Measurements from ENCODE around the gene DSG4. TPM values are rescaled to one million over a fixed set of nuclear protein-coding genes. Genes with fewer than 3 reads are reported as not detected.
A peak's percentile ranks its signal among the peaks of the same experiment; 100 is the strongest.

The DSG4 gene
- total RNA-seq, 4 donors from 2014 or later, result not detected

DNA sequence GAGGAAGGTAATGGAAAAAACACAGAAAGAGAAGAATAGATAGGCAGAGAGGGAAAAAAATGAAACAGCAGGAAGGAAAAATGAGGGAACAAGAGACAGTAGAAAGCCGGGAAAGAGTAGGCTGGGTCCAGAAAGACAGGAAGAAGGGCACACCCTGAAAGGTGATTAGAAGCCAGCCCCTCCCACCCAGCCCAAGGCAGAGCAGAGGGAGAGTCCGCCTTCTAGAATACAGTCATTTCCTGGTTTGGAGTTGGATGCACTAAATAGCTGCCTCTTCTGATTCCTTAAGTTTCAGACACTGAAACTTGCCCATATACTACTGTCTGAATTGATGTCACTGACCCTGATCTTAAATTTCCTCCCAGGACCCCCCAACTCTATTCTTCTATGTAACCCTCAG is 53.0 kb downstream of the DSG4 start:
- peak; percentile 65 for DNase-seq
- in situ Hi-C loops (cut with MboI; ENCODE audit: low pct_ligation_motif_present in 1 of 4, low pct_unique_long_range_greater_than_20kb in 1 of 4, low sequenced_read_pairs in 3 of 4) (no loop called here), intact Hi-C loops (cut with DNase I; ENCODE audit: low total_unique reads) (no loop called here)
- Histone ChIP-seq H3K4me1 (peaks cover 0 to 5% (median 2%) of the 10 kb centered on the region in 4 donors), H3K4me3 (no peak overlapping the region), H3K9me3 (peaks cover 0 to 3% of the 10 kb centered on the region in 2 donors), H3K27ac (peak overlapping the region in 2 of 4 donors; percentile 68 to 69), H3K27me3 (no peaks in the 10 kb centered on the region), H3K36me3 (no peaks in the 10 kb centered on the region)
- TF ChIP-seq POLR2A (IDR thresholded peaks at IDR 0.05) (no peak), EP300 (IDR thresholded peaks at IDR 0.05; ENCODE audit: low read depth) (no peak), POLR2AphosphoS5 (IDR thresholded peaks at IDR 0.05) (no peak)
- TF ChIP-seq, protein P1, sequence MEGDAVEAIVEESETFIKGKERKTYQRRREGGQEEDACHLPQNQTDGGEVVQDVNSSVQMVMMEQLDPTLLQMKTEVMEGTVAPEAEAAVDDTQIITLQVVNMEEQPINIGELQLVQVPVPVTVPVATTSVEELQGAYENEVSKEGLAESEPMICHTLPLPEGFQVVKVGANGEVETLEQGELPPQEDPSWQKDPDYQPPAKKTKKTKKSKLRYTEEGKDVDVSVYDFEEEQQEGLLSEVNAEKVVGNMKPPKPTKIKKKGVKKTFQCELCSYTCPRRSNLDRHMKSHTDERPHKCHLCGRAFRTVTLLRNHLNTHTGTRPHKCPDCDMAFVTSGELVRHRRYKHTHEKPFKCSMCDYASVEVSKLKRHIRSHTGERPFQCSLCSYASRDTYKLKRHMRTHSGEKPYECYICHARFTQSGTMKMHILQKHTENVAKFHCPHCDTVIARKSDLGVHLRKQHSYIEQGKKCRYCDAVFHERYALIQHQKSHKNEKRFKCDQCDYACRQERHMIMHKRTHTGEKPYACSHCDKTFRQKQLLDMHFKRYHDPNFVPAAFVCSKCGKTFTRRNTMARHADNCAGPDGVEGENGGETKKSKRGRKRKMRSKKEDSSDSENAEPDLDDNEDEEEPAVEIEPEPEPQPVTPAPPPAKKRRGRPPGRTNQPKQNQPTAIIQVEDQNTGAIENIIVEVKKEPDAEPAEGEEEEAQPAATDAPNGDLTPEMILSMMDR (IDR thresholded peaks at IDR 0.05), result no peak
- 31 to 44% methylated on average over 2 of the region's 2 CpGs for WGBS, 2 donors (ENCODE audit: low coverage in 1 of 2)

DNA sequence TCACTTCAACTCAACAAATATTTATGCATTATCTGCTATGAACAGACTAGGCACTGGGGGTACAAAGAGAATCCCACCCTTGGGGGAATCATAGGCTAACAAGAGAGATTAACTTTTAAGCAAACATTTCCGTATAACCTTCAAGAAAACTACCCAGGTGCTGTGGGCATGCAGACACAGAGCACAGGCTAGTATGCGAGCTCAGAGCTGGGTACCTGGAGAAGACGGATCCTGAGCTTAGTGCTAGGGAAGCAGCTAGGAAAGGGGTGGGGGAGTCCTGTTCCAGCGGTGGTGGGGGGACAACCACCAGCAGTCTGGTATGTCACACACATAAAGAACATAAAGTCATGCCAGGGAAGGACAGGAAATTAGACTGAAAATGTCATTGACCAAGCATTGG is 53.5 kb downstream of the DSG4 start:
- intact Hi-C loops (cut with DNase I; ENCODE audit: low total_unique reads) (no loop called here), in situ Hi-C loops (cut with MboI; ENCODE audit: low pct_ligation_motif_present in 1 of 4, low pct_unique_long_range_greater_than_20kb in 1 of 4, low sequenced_read_pairs in 3 of 4) (no loop called here)
- TF ChIP-seq EP300 (IDR thresholded peaks at IDR 0.05; ENCODE audit: low read depth), result no peak
- TF ChIP-seq, protein P1 (IDR thresholded peaks at IDR 0.05), result no peak
- TF ChIP-seq POLR2AphosphoS5 (IDR thresholded peaks at IDR 0.05), result no peak
- TF ChIP-seq POLR2A (IDR thresholded peaks at IDR 0.05), result no peak
- H3K27ac ChIP-seq, result peak overlapping the region in 2 of 4 donors; percentile 68 to 69
- H3K4me1 ChIP-seq, result peaks cover 0 to 5% (median 1%) of the 10 kb centered on the region in 4 donors
- WGBS, 2 donors (ENCODE audit: low coverage in 1 of 2), result 71 to 100% methylated on average over 1 to 4 of the region's 4 CpGs
- peaks cover 0 to 3% of the 10 kb centered on the region in 2 donors for H3K9me3 ChIP-seq
- H3K36me3 ChIP-seq, result no peaks in the 10 kb centered on the region
- H3K4me3 ChIP-seq, result no peak overlapping the region
- DNase-seq, result no peak
- H3K27me3 ChIP-seq, result no peaks in the 10 kb centered on the region

DNA sequence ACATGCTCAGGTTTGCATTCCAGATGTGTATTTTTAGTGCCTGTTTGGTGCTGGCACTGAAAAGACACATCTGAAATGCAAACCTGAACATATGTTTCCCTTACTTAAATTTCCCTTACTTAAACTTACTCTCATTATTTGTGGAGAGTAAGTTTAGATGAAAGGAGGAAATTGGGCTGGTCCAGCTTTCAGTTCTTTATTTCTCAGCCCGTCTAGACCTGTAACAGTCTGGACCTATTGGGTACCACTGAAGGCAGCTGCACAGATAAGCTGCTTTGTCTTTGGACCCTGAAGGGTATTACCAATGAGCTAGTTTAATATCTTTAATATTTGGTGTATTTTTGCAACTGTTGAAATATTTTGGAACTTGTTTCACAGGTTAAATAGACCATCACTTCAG is 54.0 kb downstream of the DSG4 start:
- Histone ChIP-seq H3K4me3 (no peak overlapping the region), H3K36me3 (no peaks in the 10 kb centered on the region), H3K27ac (no peak overlapping the region), H3K27me3 (no peaks in the 10 kb centered on the region), H3K4me1 (peaks cover 0 to 5% (median 0%) of the 10 kb centered on the region in 4 donors), H3K9me3 (peaks cover 0 to 3% of the 10 kb centered on the region in 2 donors)
- in situ Hi-C loops (cut with MboI; ENCODE audit: low pct_ligation_motif_present in 1 of 4, low pct_unique_long_range_greater_than_20kb in 1 of 4, low sequenced_read_pairs in 3 of 4) (no loop called here), intact Hi-C loops (cut with DNase I; ENCODE audit: low total_unique reads) (no loop called here)
- TF ChIP-seq POLR2A (IDR thresholded peaks at IDR 0.05), result no peak
- no peak for TF ChIP-seq EP300 (IDR thresholded peaks at IDR 0.05; ENCODE audit: low read depth)
- TF ChIP-seq, protein P1 (IDR thresholded peaks at IDR 0.05), result no peak
- TF ChIP-seq POLR2AphosphoS5 (IDR thresholded peaks at IDR 0.05), result no peak
- WGBS, 2 donors (ENCODE audit: low coverage in 1 of 2), result 61 to 64% methylated on average over 1 of the region's 1 CpG
- DNase-seq, result no peak

DNA sequence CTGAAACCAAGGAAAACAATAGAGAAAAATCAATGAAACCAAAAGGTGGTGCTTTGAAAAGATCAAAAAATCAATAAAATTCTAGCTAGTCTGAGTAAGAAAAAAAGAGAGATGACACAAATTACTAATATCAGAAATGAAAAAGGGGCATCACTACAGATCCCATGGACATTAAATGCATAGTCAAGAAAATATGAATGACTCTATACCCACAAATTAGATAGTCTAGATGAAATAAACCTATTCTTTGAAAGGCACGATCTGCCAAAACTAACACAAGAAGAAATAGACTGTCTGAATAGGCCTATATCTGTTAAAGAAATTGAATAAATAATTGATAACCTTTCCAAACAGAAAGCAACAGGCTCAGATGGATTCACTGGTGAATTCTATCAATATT is 55.7 kb downstream of the DSG4 start:
- Histone ChIP-seq H3K36me3 (no peaks in the 10 kb centered on the region), H3K4me1 (peaks cover 0 to 5% (median 0%) of the 10 kb centered on the region in 4 donors), H3K27ac (no peak overlapping the region), H3K4me3 (no peak overlapping the region), H3K27me3 (no peaks in the 10 kb centered on the region), H3K9me3 (peaks cover 0 to 3% of the 10 kb centered on the region in 2 donors)
- WGBS, 2 donors (ENCODE audit: low coverage in 1 of 2), result 71 to 100% methylated on average over 1 of the region's 1 CpG
- TF ChIP-seq POLR2AphosphoS5 (IDR thresholded peaks at IDR 0.05), result no peak
- no peak for TF ChIP-seq POLR2A (IDR thresholded peaks at IDR 0.05)
- TF ChIP-seq, protein P1 (IDR thresholded peaks at IDR 0.05), result no peak
- TF ChIP-seq EP300 (IDR thresholded peaks at IDR 0.05; ENCODE audit: low read depth), result no peak
- intact Hi-C loops (cut with DNase I; ENCODE audit: low total_unique reads) (no loop called here), in situ Hi-C loops (cut with MboI; ENCODE audit: low pct_ligation_motif_present in 1 of 4, low pct_unique_long_range_greater_than_20kb in 1 of 4, low sequenced_read_pairs in 3 of 4) (no loop called here)
- no peak for DNase-seq

Data from transverse colon (tissue), 4 donors.